PFSK-1 (cell line): ENCODE results near the gene ZCCHC24.

Experiments used
- FOXP2 ChIP-seq: optimal IDR thresholded peaks from 2 replicates; pipeline ENCODE3; 2011; ENCODE audit warnings: borderline replicate concordance, control low read depth, inconsistent platforms; ENCODE audit not compliant: insufficient read depth; ENCODE audit errors: extremely low read length, extremely low read depth
- TF ChIP-seq, protein P1 (sequence below), 2 experiments: IDR thresholded peaks; 2 replicates each; pipeline versions ENCODE4 v1.6.1 to v1.8.0; 2011 to 2012; ENCODE audit warnings: low read depth in 2 of 2, low read length in 2 of 2, control low read depth in 1 of 2, inconsistent platforms in 1 of 2, mild to moderate bottlenecking in 1 of 2, moderate library complexity in 1 of 2; ENCODE audit not compliant: insufficient read depth in 1 of 2

- TF ChIP-seq FOXP2, result no peak
- TF ChIP-seq, protein P1, sequence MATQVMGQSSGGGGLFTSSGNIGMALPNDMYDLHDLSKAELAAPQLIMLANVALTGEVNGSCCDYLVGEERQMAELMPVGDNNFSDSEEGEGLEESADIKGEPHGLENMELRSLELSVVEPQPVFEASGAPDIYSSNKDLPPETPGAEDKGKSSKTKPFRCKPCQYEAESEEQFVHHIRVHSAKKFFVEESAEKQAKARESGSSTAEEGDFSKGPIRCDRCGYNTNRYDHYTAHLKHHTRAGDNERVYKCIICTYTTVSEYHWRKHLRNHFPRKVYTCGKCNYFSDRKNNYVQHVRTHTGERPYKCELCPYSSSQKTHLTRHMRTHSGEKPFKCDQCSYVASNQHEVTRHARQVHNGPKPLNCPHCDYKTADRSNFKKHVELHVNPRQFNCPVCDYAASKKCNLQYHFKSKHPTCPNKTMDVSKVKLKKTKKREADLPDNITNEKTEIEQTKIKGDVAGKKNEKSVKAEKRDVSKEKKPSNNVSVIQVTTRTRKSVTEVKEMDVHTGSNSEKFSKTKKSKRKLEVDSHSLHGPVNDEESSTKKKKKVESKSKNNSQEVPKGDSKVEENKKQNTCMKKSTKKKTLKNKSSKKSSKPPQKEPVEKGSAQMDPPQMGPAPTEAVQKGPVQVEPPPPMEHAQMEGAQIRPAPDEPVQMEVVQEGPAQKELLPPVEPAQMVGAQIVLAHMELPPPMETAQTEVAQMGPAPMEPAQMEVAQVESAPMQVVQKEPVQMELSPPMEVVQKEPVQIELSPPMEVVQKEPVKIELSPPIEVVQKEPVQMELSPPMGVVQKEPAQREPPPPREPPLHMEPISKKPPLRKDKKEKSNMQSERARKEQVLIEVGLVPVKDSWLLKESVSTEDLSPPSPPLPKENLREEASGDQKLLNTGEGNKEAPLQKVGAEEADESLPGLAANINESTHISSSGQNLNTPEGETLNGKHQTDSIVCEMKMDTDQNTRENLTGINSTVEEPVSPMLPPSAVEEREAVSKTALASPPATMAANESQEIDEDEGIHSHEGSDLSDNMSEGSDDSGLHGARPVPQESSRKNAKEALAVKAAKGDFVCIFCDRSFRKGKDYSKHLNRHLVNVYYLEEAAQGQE (IDR thresholded peaks at IDR 0.05; ENCODE audit: insufficient read depth in 1 of 2, low read depth in 2 of 2, low read length in 2 of 2), result no peak
Observed at GRCh38 chr10:79434223-79434687, 11.2 kb downstream of the ZCCHC24 start.
